ENCODE measurements around the gene PBX1. TPM values are rescaled to one million over a fixed set of nuclear protein-coding genes. Genes with fewer than 3 reads are reported as not detected.
A peak's percentile ranks its signal among the peaks of the same experiment; 100 is the strongest.

PBX1 gene
- total RNA-seq, 2 donors from 2014 or later = 50.5 to 53.1 TPM

DNA sequence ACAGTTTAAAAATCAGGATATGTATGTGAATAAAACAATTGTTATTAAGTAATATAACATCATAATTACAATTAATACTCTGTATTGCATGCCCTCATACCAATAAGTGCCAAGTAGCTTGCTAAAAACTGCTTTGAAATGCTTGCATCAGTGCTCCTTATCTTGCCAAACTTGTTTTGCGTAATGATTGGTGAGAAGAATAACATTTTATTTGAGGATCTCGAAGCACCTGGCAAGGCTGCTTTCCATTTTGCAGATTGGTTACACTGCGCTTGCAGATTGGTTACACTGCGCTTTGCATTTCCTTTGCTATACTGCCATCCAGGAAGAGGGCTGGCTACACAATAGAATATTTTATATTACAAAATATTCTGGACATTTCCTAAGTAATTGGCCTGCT lies 1.7 kb upstream of the PBX1 start:
- no peak for ATAC-seq (ENCODE audit: insufficient number of reproducible peaks, low FRiP score, low read depth)
- H3K27me3 ChIP-seq (replicated peaks; ENCODE audit: insufficient read depth) = no peaks in the 10 kb centered on the region
- TF ChIP-seq, protein P1, sequence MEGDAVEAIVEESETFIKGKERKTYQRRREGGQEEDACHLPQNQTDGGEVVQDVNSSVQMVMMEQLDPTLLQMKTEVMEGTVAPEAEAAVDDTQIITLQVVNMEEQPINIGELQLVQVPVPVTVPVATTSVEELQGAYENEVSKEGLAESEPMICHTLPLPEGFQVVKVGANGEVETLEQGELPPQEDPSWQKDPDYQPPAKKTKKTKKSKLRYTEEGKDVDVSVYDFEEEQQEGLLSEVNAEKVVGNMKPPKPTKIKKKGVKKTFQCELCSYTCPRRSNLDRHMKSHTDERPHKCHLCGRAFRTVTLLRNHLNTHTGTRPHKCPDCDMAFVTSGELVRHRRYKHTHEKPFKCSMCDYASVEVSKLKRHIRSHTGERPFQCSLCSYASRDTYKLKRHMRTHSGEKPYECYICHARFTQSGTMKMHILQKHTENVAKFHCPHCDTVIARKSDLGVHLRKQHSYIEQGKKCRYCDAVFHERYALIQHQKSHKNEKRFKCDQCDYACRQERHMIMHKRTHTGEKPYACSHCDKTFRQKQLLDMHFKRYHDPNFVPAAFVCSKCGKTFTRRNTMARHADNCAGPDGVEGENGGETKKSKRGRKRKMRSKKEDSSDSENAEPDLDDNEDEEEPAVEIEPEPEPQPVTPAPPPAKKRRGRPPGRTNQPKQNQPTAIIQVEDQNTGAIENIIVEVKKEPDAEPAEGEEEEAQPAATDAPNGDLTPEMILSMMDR (IDR thresholded peaks at IDR 0.05) = no peak
- H3K4me1 ChIP-seq (ENCODE audit: control insufficient read depth in 1 of 2, low read depth in 2 of 2) = no peaks in the 10 kb centered on the region
- no peak overlapping the region for H3K4me3 ChIP-seq
- peaks cover 3% of the 10 kb centered on the region for H3K9me3 ChIP-seq
- peak overlapping the region in 1 of 2 donors; percentile 66 for H3K27ac ChIP-seq
- no peak for DNase-seq (ENCODE audit: low spot score)
- H3K36me3 ChIP-seq = no peaks in the 10 kb centered on the region

DNA sequence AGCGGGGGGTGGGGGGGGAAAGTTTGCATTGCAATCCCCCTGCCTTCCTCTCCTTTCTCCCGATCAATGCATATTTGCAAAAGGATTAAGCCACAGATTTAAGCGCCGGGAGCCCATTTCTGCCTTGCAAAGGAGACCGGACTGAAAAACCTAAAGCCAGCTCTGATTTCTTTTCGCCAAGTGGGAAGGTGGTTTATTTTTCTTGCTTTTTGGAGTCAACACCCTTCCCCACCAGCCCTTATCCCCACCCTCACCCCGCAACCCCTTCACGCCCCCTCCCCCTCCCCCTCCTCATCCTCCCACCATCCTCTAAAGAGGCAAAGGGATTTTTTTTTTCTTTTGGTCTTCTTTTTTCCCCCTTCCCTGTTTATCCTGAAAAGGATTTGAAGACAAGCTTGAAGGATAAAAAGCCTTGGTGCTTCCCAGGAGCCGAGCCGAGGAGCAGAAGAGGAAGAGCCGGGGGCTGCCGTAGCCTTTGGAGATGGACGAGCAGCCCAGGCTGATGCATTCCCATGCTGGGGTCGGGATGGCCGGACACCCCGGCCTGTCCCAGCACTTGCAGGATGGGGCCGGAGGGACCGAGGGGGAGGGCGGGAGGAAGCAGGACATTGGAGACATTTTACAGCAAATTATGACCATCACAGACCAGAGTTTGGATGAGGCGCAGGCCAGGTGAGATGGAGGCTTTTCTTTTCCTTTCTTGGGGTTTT lies 513 bp downstream of the PBX1 start:
- H3K4me3 ChIP-seq = peak overlapping the region; percentile 92
- DNase-seq (ENCODE audit: low spot score) (no peak), ATAC-seq (ENCODE audit: insufficient number of reproducible peaks, low FRiP score, low read depth) (no peak)
- TF ChIP-seq, protein P1 (IDR thresholded peaks at IDR 0.05) = no peak
- no peaks in the 10 kb centered on the region for H3K9me3 ChIP-seq
- H3K36me3 ChIP-seq = no peaks in the 10 kb centered on the region
- peak overlapping the region; percentile 78 to 81 for H3K27ac ChIP-seq
- no peaks in the 10 kb centered on the region for H3K4me1 ChIP-seq (ENCODE audit: control insufficient read depth in 1 of 2, low read depth in 2 of 2)
- no peaks in the 10 kb centered on the region for H3K27me3 ChIP-seq (replicated peaks; ENCODE audit: insufficient read depth)

DNA sequence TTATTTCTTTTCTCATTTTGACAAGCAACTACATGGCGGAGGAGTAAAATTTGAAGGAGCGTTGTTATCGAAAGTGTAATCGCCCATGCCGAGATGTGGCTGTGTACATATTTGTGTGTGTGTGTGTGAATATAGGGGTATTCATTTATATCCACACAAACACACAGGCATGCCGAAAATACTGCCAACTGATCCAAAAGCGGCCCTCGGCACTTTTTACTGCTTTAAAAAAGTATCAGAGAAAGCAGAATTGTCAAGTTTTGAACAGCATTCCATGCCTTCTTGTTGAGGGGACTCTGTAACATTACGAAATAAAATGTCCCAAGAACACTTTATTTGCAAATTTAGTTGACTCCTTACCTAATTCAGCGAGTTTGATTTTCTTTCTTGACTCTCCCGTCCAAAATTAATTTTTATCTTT lies 1.1 kb downstream of the PBX1 start:
- ATAC-seq (ENCODE audit: insufficient number of reproducible peaks, low FRiP score, low read depth) = no peak

DNA sequence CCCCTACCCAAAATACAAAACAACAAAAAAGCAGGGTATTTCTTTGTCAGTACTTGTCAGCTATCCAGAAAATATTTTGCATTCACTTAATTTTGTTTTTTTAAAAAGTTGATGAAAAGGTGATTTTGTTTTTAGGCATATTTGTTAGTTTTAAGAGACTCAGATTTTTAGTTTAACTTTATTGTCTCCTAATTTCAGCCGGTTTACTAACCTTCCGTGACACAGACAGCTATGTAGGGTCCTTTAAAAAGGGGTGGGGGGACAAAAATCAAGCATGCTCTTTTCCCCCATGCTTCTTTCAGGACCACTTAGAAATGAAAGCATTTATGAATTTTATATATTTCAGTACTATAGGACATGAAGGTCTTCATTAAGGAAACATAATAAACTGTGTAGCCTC lies 1.6 kb downstream of the PBX1 start:
- Histone ChIP-seq H3K36me3 (no peaks in the 10 kb centered on the region), H3K9me3 (no peaks in the 10 kb centered on the region), H3K4me1 (ENCODE audit: control insufficient read depth in 1 of 2, low read depth in 2 of 2) (peaks cover 0 to under 1% of the 10 kb centered on the region in 2 donors), H3K4me3 (peak overlapping the region; percentile 92), H3K27me3 (replicated peaks; ENCODE audit: insufficient read depth) (no peaks in the 10 kb centered on the region), H3K27ac (peak overlapping the region; percentile 78 to 81)
- TF ChIP-seq, protein P1 (IDR thresholded peaks at IDR 0.05) = no peak
- ATAC-seq (ENCODE audit: insufficient number of reproducible peaks, low FRiP score, low read depth) (no peak), DNase-seq (ENCODE audit: low spot score) (no peak)

More for the DNA sequence above, 1.1 kb downstream of the PBX1 start:
- no peaks in the 10 kb centered on the region for H3K9me3 ChIP-seq
- H3K36me3 ChIP-seq = no peaks in the 10 kb centered on the region
- no peak for DNase-seq (ENCODE audit: low spot score)
- no peaks in the 10 kb centered on the region for H3K4me1 ChIP-seq (ENCODE audit: control insufficient read depth in 1 of 2, low read depth in 2 of 2)
- H3K27me3 ChIP-seq (replicated peaks; ENCODE audit: insufficient read depth) = no peaks in the 10 kb centered on the region
- peak overlapping the region; percentile 92 for H3K4me3 ChIP-seq
- TF ChIP-seq, protein P1 (IDR thresholded peaks at IDR 0.05) = no peak
- H3K27ac ChIP-seq = peak overlapping the region; percentile 78 to 81

DNA sequence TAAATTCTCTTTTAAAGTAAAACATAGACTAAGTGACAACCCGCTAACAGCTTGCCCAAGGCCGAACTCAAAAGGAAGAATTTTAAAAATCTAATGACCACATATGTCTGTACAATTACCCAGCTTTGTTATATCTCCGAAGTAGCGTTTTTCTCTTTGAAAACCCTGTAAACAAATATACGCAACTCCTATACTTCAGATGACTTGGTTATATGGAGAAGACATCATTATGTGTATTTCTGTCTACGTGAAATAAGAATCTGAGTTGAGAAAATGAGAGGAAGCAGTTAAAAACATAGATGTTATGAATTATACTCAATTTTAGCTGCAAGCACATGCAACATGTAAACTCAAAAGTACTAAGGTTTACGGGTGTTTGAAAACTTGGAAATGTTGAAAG lies 2.0 kb downstream of the PBX1 start:
- H3K27me3 ChIP-seq (replicated peaks; ENCODE audit: insufficient read depth) = no peaks in the 10 kb centered on the region
- TF ChIP-seq, protein P1 (IDR thresholded peaks at IDR 0.05) = no peak
- peak overlapping the region; percentile 78 to 81 for H3K27ac ChIP-seq
- H3K4me1 ChIP-seq (ENCODE audit: control insufficient read depth in 1 of 2, low read depth in 2 of 2) = peaks cover 0 to 5% of the 10 kb centered on the region in 2 donors
- ATAC-seq (ENCODE audit: insufficient number of reproducible peaks, low FRiP score, low read depth) (no peak), DNase-seq (ENCODE audit: low spot score) (no peak)
- H3K9me3 ChIP-seq = no peaks in the 10 kb centered on the region
- peak overlapping the region; percentile 92 for H3K4me3 ChIP-seq
- no peaks in the 10 kb centered on the region for H3K36me3 ChIP-seq
